Astrocyte of the spinal cord (primary cell): ENCODE measurements around the gene LRRC66.

Experiments
- DNase-seq: peaks from one replicate; pipeline ENCODE4 v3.0.0; 2011; ENCODE audit warnings: low read depth, low spot score
- H3K4me3 ChIP-seq: 2 replicates; pipeline ENCODE4 v1.5.1; 2011; ENCODE audit warnings: low read depth, mild to moderate bottlenecking, low read length, moderate library complexity
- in situ Hi-C: cut with HindIII; loops from 2 replicates; pipeline ENCODE4 v1.10.0; 2017; ENCODE audit warnings: low sequenced_read_pairs
- TF ChIP-seq, protein P1 (sequence below): IDR thresholded peaks from 2 replicates; pipeline ENCODE4 v1.5.1; 2012; ENCODE audit warnings: low read depth, mild to moderate bottlenecking, low read length, inconsistent platforms

Gene LRRC66

DNA sequence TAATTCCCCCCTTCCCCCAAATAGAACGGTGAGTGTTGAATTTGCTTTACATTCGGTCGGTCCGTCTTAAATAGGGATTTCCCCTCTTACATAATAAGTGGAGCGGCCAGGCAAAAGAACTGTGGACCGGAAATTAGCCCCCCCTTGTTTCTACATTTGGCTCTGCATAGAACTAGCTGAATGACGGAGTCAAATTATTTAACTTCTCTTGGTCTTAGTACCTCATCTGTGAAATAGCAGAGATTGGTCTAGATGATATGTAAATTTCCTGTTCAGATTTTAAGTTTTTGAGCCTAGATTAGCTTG, 32.3 kb upstream of the LRRC66 start:
- peak overlapping the region; percentile 67 for H3K4me3 ChIP-seq
- TF ChIP-seq, protein P1, sequence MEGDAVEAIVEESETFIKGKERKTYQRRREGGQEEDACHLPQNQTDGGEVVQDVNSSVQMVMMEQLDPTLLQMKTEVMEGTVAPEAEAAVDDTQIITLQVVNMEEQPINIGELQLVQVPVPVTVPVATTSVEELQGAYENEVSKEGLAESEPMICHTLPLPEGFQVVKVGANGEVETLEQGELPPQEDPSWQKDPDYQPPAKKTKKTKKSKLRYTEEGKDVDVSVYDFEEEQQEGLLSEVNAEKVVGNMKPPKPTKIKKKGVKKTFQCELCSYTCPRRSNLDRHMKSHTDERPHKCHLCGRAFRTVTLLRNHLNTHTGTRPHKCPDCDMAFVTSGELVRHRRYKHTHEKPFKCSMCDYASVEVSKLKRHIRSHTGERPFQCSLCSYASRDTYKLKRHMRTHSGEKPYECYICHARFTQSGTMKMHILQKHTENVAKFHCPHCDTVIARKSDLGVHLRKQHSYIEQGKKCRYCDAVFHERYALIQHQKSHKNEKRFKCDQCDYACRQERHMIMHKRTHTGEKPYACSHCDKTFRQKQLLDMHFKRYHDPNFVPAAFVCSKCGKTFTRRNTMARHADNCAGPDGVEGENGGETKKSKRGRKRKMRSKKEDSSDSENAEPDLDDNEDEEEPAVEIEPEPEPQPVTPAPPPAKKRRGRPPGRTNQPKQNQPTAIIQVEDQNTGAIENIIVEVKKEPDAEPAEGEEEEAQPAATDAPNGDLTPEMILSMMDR: no peak
- in situ Hi-C loops: no loop called here

DNA sequence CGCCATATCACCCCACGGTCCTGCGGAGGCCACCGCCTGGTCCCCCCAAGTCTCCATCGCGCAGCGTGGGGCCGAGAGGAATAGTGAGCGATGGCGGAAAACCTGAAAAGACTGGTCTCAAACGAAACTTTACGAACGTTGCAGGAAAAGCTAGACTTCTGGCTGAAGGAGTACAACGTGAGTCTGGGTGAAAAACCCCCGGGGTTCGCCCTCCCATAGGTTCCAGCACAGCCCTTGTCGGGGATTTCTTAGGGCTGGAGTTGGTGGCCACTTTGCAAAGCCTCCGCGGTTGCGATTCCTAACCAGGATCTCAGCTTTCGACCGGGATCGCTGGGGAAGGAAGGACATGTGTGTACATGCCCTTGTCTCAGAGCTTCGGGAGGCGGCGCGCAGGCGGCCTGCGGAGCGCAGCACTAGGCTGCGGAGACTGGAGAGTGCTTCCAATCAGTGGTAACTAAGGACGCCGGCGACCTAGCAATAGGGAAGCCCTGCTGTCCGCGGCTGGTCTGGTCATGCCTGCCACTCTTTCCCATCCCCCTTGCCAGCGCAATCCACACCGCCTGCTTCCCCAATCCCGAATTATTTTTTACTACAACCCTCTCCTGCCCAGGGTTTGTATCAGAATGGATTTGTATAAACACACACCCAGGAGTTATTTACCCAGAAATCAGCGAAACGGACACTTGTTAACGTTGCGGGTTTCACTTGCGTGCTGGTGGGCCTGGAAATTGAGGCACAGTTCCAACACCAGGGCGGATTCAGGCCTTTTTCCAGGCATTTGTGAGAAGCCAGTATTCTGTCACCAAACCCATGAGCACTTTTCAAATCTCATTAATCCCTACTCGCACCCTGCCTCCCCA, 31.7 kb upstream of the LRRC66 start:
- H3K4me3 ChIP-seq: peak overlapping the region; percentile 67
- peak; percentile 91 for DNase-seq
- in situ Hi-C loops: no loop called here
- TF ChIP-seq, protein P1: no peak

More for the DNA sequence above, 32.3 kb upstream of the LRRC66 start:
- peak; percentile 22 for DNase-seq

DNA sequence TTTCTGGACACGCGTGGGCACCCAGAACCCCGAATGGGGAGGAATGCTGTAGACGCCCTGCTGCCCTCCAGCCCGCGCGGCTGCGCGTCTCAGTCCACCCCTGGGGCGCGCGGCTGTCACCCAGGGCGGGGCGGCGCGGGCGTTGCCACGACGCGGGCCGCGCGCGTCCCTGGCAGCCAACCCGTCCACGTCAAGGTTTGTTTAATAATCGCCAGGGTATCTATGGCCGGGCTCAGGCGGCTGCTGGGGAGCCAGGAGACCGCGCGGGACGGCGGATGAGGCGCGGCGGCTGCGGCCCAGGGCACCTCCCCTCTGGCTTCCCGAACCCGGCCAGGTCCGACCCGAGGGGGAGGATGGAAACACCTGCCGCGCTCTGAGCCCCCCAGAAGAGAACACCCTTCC, 31.1 kb upstream of the LRRC66 start, which contains the start of gene SPATA18:
Gene SPATA18, plus strand, starts transcription at position 92 of the 402 bp plus-strand sequence. CDS start 401 bp downstream, outside the sequence.
- peak within 1 kb of the TSS; percentile 67 for H3K4me3 ChIP-seq
- in situ Hi-C loops: no loop called here
- peak; percentile 22 for DNase-seq
- TF ChIP-seq, protein P1: no peak

DNA sequence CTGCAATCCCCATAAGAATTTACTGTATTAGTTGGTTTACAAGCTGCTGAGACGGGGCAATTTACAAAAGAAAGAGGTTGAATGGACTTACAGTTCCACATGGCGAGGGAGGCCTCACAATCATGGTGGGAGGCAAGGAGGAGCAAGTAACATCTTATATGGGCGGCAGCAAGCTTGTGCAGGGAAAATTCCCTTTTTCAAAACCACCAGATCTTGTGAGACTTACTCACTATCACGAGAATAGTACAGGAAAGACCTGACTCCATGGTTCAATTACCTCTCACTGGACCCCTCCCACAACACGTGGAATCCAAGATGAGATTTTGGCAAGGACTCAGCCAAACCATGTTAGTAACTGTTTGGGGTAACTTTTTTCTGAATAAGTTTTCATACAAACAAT, 29.1 kb upstream of the LRRC66 start:
- H3K4me3 ChIP-seq: no peak overlapping the region
- TF ChIP-seq, protein P1: no peak
- in situ Hi-C loops: no loop called here
- no peak for DNase-seq

DNA sequence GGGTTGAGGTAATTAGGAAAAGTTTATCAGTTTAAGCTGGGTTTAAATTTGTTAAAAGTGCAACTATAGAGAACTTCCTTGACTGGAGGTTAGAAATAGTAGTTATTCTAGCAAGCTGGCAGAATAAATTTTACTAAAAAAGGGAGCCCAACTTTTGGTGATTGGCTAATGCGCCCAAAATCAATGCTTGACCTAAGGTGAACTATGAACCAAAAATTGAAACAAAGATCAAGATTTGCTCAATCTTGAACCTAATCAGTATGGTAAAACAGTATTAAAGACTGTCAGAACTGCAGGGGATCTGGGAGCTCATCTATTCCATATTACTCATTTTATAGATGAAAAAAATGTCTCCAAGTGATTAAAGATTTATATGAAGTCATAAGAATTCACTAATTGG, 24.9 kb upstream of the LRRC66 start:
- in situ Hi-C loops: no loop called here
- DNase-seq: no peak
- TF ChIP-seq, protein P1: no peak
- no peak overlapping the region for H3K4me3 ChIP-seq

DNA sequence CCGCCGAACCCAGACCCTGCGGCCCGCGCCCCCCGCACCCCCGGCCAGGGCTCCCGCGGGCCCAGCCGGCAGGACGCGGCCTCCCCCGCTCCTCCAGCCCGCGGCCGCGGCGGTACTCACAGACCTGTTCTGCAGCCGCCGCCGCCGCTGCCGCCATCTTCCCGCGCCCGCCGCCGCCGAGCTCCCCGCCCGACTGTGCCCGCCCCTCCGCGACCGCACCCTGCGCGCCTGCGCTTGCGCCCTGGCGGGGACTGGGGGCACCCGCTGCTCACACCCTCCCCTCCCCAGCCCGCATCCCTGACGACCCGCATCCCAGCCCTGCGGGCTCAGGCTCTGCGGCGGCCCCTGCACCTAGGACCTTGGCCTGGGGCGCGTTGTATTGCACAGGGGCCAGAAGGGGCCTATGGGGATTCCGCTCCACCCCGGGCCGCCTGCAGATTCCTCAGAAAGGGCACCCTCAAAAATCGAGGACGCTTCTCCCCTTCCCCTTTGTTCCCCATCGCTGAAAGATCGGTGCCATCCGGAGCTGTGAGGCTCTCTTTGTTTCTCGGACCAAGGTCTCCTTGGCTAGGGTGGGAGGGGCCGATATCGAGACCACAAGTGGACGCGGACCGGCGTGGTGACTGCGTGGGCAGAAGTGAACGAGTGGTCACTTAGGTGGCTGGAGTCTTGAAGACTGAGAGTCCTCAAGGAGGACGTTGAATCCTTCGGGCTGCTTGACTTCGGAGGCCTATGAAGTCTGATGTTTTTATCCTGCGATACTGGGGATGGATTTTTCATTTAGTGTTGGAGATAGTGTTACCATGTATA, 18.1 kb upstream of the LRRC66 start, which contains the start of gene SGCB:
Gene SGCB, minus strand, starts transcription at position 197 of the 810 bp plus-strand sequence. Its CDS starts 40 bp downstream, at position 157.
- H3K4me3 ChIP-seq: peak within 1 kb of the TSS; percentile 82
- TF ChIP-seq, protein P1: no peak
- peak; percentile 47 for DNase-seq
- in situ Hi-C loops: no loop called here
